ENCODE results near the gene CHRNA1. TPM values are rescaled to one million over a fixed set of nuclear protein-coding genes. Genes with fewer than 3 reads are reported as not detected.

Gene CHRNA1
- total RNA-seq, 2 donors from 2014 or later, result 0.41 TPM; not detected in 1

DNA sequence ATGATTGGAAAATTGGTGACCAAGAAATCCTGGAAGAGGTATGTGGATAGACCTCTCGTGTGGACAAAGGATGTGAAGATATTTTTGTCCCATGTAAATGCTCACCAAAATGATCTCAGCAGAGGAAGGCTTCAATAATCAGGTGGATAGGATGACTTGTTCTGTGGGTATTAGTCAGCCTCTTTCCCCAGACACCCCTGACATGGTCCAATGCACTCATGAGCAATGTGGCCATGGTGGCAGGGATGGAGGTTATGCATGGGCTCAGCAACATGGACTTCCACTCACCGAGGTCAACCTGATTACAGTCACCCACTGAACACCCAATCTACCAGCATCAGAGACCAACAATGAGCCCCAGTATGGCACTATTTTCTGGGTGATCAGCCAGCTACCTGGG is 20.2 kb downstream of the CHRNA1 start:
- Histone ChIP-seq H3K4me1 (ENCODE audit: control insufficient read depth in 1 of 2, low read depth in 2 of 2) (no peaks in the 10 kb centered on the region), H3K9me3 (no peaks in the 10 kb centered on the region), H3K36me3 (no peaks in the 10 kb centered on the region), H3K4me3 (no peak overlapping the region), H3K27ac (no peak overlapping the region), H3K27me3 (replicated peaks; ENCODE audit: insufficient read depth) (no peaks in the 10 kb centered on the region)
- no peak for ATAC-seq (ENCODE audit: insufficient number of reproducible peaks, low FRiP score, low read depth)
- no peak for DNase-seq (ENCODE audit: low spot score)
- TF ChIP-seq, protein P1, sequence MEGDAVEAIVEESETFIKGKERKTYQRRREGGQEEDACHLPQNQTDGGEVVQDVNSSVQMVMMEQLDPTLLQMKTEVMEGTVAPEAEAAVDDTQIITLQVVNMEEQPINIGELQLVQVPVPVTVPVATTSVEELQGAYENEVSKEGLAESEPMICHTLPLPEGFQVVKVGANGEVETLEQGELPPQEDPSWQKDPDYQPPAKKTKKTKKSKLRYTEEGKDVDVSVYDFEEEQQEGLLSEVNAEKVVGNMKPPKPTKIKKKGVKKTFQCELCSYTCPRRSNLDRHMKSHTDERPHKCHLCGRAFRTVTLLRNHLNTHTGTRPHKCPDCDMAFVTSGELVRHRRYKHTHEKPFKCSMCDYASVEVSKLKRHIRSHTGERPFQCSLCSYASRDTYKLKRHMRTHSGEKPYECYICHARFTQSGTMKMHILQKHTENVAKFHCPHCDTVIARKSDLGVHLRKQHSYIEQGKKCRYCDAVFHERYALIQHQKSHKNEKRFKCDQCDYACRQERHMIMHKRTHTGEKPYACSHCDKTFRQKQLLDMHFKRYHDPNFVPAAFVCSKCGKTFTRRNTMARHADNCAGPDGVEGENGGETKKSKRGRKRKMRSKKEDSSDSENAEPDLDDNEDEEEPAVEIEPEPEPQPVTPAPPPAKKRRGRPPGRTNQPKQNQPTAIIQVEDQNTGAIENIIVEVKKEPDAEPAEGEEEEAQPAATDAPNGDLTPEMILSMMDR (IDR thresholded peaks at IDR 0.05), result no peak

DNA sequence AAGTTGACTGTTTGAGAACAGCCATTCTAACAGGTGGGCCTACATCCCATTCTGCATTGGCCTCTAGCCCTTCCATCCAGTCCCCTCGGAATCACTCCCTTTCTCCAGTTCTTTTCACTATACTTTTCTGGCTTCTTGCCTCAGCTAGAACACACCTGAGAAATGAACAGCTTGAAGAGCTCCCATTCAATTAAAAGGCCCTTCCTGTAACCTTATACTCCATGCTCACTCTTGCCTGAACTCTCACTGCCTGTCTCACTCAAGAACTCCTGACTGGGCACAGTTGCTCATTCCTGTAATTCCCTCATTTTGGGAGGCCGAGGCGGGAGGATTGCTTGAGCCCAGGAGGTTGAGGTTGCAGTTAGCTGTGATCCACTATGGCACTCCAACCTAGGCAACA is 23.6 kb downstream of the CHRNA1 start:
- no peak overlapping the region for H3K4me3 ChIP-seq
- no peak overlapping the region for H3K27ac ChIP-seq
- ATAC-seq (ENCODE audit: insufficient number of reproducible peaks, low FRiP score, low read depth) (no peak), DNase-seq (ENCODE audit: low spot score) (no peak)
- no peaks in the 10 kb centered on the region for H3K36me3 ChIP-seq
- no peaks in the 10 kb centered on the region for H3K27me3 ChIP-seq (replicated peaks; ENCODE audit: insufficient read depth)
- no peaks in the 10 kb centered on the region for H3K4me1 ChIP-seq (ENCODE audit: control insufficient read depth in 1 of 2, low read depth in 2 of 2)
- no peaks in the 10 kb centered on the region for H3K9me3 ChIP-seq
- TF ChIP-seq, protein P1 (IDR thresholded peaks at IDR 0.05), result no peak

DNA sequence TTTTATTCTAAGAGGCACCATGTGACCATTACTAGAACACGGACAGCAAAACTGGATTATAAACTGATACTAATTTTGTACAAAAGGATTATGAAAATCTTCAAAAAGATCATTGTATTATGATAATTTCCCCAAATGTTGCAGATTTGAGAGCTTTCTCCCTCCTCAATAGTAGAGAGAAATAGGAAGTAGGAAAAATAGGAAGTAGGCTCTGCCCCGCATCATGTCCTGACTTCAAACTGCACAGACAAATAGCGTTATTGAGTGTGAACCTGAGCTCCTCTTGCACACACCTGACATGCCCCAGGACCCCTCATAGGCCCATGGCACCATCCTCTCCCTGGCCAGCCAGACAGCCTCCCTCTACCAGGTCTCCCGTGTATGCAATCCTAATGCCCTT is 25.4 kb downstream of the CHRNA1 start:
- Histone ChIP-seq H3K4me1 (ENCODE audit: control insufficient read depth in 1 of 2, low read depth in 2 of 2) (no peaks in the 10 kb centered on the region), H3K4me3 (no peak overlapping the region), H3K36me3 (no peaks in the 10 kb centered on the region), H3K27me3 (replicated peaks; ENCODE audit: insufficient read depth) (no peaks in the 10 kb centered on the region), H3K27ac (no peak overlapping the region), H3K9me3 (no peaks in the 10 kb centered on the region)
- ATAC-seq (ENCODE audit: insufficient number of reproducible peaks, low FRiP score, low read depth) (no peak), DNase-seq (ENCODE audit: low spot score) (no peak)
- TF ChIP-seq, protein P1 (IDR thresholded peaks at IDR 0.05), result no peak

DNA sequence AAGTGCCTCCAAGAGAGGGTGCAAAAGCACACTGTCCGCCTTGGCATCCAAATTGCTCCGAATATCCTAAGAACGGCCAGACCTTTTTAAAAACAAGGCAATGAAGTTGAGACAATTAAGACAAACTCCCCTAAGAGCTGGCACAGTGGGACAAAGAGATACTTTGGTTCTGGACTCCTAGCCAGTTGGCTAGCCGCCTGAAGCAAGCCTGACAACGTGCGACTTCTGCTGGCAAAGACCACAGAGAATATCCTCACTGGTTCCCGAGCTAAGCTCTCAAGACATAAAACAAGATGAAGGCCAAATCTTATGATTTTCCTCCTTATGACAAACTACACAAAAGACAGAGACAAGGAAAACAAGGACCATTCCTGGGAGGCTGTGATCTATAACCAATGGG is 32.7 kb downstream of the CHRNA1 start:
- Histone ChIP-seq H3K9me3 (no peaks in the 10 kb centered on the region), H3K4me3 (no peak overlapping the region), H3K27ac (no peak overlapping the region), H3K4me1 (ENCODE audit: control insufficient read depth in 1 of 2, low read depth in 2 of 2) (peaks cover 0 to 12% of the 10 kb centered on the region in 2 donors), H3K27me3 (replicated peaks; ENCODE audit: insufficient read depth) (no peaks in the 10 kb centered on the region), H3K36me3 (no peaks in the 10 kb centered on the region)
- no peak for ATAC-seq (ENCODE audit: insufficient number of reproducible peaks, low FRiP score, low read depth)
- no peak for DNase-seq (ENCODE audit: low spot score)
- TF ChIP-seq, protein P1 (IDR thresholded peaks at IDR 0.05), result no peak

DNA sequence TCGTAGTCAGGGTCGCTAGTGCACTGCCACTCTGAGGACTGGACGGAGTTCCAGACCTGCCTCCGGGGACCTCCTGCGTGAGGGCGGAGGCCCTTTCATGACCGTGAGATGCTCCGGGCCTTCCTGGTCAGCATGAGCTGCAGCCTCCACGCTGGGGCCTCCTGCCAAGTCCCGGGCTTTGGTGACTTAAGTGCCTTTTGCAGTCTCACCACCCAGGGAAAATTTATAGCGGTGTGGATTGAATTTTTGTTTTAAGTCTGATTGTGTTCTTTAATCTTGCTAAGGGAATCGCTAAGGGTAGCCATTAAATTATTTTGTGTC is 33.6 kb downstream of the CHRNA1 start:
- peak overlapping the region; percentile 63 for H3K4me3 ChIP-seq
- TF ChIP-seq, protein P1 (IDR thresholded peaks at IDR 0.05), result no peak
- DNase-seq (ENCODE audit: low spot score) (no peak), ATAC-seq (ENCODE audit: insufficient number of reproducible peaks, low FRiP score, low read depth) (no peak)
- H3K4me1 ChIP-seq (ENCODE audit: control insufficient read depth in 1 of 2, low read depth in 2 of 2), result peaks cover 0 to 12% of the 10 kb centered on the region in 2 donors
- H3K27me3 ChIP-seq (replicated peaks; ENCODE audit: insufficient read depth), result no peaks in the 10 kb centered on the region
- no peak overlapping the region for H3K27ac ChIP-seq
- H3K36me3 ChIP-seq, result no peaks in the 10 kb centered on the region
- no peaks in the 10 kb centered on the region for H3K9me3 ChIP-seq

Measured in thoracic aorta (tissue), 2 donors.